Measurements from ENCODE around the gene IRS2.

GRCh38 chr13:109816808-109817203, 30.4 kb upstream of the IRS2 start:
- TF ChIP-seq CTCF (IDR thresholded peaks at IDR 0.05; ENCODE audit: control extremely low read depth in 1 of 3, insufficient read depth in 1 of 3, low read depth in 1 of 3, low read length in 3 of 3) (no peak), TBP (IDR thresholded peaks at IDR 0.05; ENCODE audit: low read depth, low read length) (no peak), SP2 (IDR thresholded peaks at IDR 0.05; ENCODE audit: low read length) (no peak), PHF8 (conservative IDR thresholded peaks at IDR 0.05; ENCODE audit: low read depth, low read length) (no peak), ATF2 (IDR thresholded peaks at IDR 0.05; ENCODE audit: low read length) (no peak), TCF12 (IDR thresholded peaks at IDR 0.05; ENCODE audit: low read depth, low read length) (no peak), RAD21 (IDR thresholded peaks at IDR 0.05 in 1 of 2, conservative IDR thresholded peaks at IDR 0.05 in 1 of 2; ENCODE audit: low read depth in 2 of 2, low read length in 2 of 2) (no peak)

Measured in H1 (cell line).